Karpas-422 (cell line): ENCODE results near the gene CRY2. TPM values are rescaled to one million over a fixed set of nuclear protein-coding genes. Genes with fewer than 3 reads are reported as not detected.

Source experiments
- DNase-seq: peaks from one replicate; pipeline ENCODE4 v3.0.0-alpha.2; 2015
- H2AFZ ChIP-seq: fragments of 200-600 bp; sonication (generic); 2 replicates; pipeline ENCODE4 v1.6.1; 2014; ENCODE audit warnings: antibody characterized with exemption, low read length, mixed read lengths
- H3K27ac ChIP-seq: fragments of 200-600 bp; sonication (generic); 2 replicates; pipeline ENCODE4 v1.5.1; 2014; ENCODE audit warnings: mild to moderate bottlenecking, low read length, moderate library complexity
- H3K27me3 ChIP-seq: fragments of 200-600 bp; sonication (generic); 2 replicates; pipeline ENCODE4 v1.6.1; 2014; ENCODE audit warnings: low read length, mixed read lengths
- H3K36me3 ChIP-seq: fragments of 200-600 bp; sonication (generic); 2 replicates; pipeline ENCODE4 v1.6.1; 2014; ENCODE audit warnings: low read length, mixed read lengths; ENCODE audit not compliant: insufficient read depth
- H3K4me1 ChIP-seq: fragments of 200-600 bp; sonication (generic); 2 replicates; pipeline ENCODE4 v1.6.1; 2014; ENCODE audit warnings: mild to moderate bottlenecking, low read length, mixed read lengths
- H3K4me2 ChIP-seq: fragments of 200-600 bp; sonication (generic); 2 replicates; pipeline ENCODE4 v1.6.1; 2014; ENCODE audit warnings: low read length, low read depth, mild to moderate bottlenecking; ENCODE audit not compliant: poor library complexity, severe bottlenecking
- H3K4me3 ChIP-seq: fragments of 200-600 bp; sonication (generic); 2 replicates; pipeline ENCODE4 v1.5.1; 2014; ENCODE audit warnings: mild to moderate bottlenecking, antibody characterized with exemption, low read length, mixed read lengths
- H3K79me2 ChIP-seq: fragments of 200-600 bp; sonication (generic); 2 replicates; pipeline ENCODE4 v1.6.1; 2014; ENCODE audit warnings: mild to moderate bottlenecking, low read length, mixed read lengths
- H3K9ac ChIP-seq: fragments of 200-600 bp; sonication (generic); 2 replicates; pipeline ENCODE4 v1.6.0; 2014; ENCODE audit warnings: low read length
- H3K9me2 ChIP-seq: fragments of 200-600 bp; sonication (generic), shearing (Covaris generic); replicated peaks from 2 replicates; pipeline ENCODE4 v1.6.0; 2014; ENCODE audit warnings: mild to moderate bottlenecking, low read length, moderate library complexity; ENCODE audit not compliant: insufficient read depth
- H3K9me3 ChIP-seq: fragments of 300-700, 200-600 bp; sonication (generic); 2 replicates; pipeline ENCODE4 v1.6.1; 2014; ENCODE audit warnings: low read length, mixed read lengths
- H4K20me1 ChIP-seq: fragments of 200-600 bp; sonication (generic); 2 replicates; pipeline ENCODE4 v1.6.1; 2014; ENCODE audit warnings: mild to moderate bottlenecking, antibody characterized with exemption, low read length, low read depth; ENCODE audit not compliant: insufficient read depth
- total RNA-seq: library from RNA; depleted of rRNA; stranded (reverse); fragments of >200 nt; shearing (Covaris generic); gene quantifications from 2 replicates; pipeline ENCODE4 v1.2.3, GENCODE V29; 2014; ENCODE audit warnings: low replicate concordance

The CRY2 gene
- total RNA-seq, 1 experiment from 2014 or later = 12.5 TPM

- no peaks in the 10 kb centered on the region for H3K27me3 ChIP-seq
- H3K79me2 ChIP-seq = no peaks in the 10 kb centered on the region
- no peaks in the 10 kb centered on the region for H3K9me3 ChIP-seq
- H3K36me3 ChIP-seq = no peaks in the 10 kb centered on the region
- no peak overlapping the region for H2AFZ ChIP-seq
- H4K20me1 ChIP-seq = 0 out of 2 replicates have a peak, but pooled peaks cover 3% of the 10 kb centered on the region
- no peak overlapping the region for H3K27ac ChIP-seq
- H3K4me3 ChIP-seq = no peak overlapping the region
- H3K9ac ChIP-seq = no peak overlapping the region
- H3K4me1 ChIP-seq = peaks cover 4% of the 10 kb centered on the region
- no peak overlapping the region for H3K4me2 ChIP-seq
- DNase-seq = no peak
- no peaks in the 10 kb centered on the region for H3K9me2 ChIP-seq
Observed at GRCh38 chr11:45890886-45891550, 43.7 kb downstream of the CRY2 start.

- no peak overlapping the region for H2AFZ ChIP-seq
- no peak overlapping the region for H3K27ac ChIP-seq
- no peaks in the 10 kb centered on the region for H3K27me3 ChIP-seq
- DNase-seq = no peak
- no peak overlapping the region for H3K4me3 ChIP-seq
- H4K20me1 ChIP-seq = no peaks in the 10 kb centered on the region
- H3K9me2 ChIP-seq = no peaks in the 10 kb centered on the region
- no peak overlapping the region for H3K9ac ChIP-seq
- H3K79me2 ChIP-seq = no peaks in the 10 kb centered on the region
- no peaks in the 10 kb centered on the region for H3K36me3 ChIP-seq
- H3K4me1 ChIP-seq = no peaks in the 10 kb centered on the region
- H3K9me3 ChIP-seq = no peaks in the 10 kb centered on the region
- H3K4me2 ChIP-seq = no peak overlapping the region
Observed at GRCh38 chr11:45892856-45893255, 45.6 kb downstream of the CRY2 start.

GRCh38 chr11:45894555-45895247, 47.4 kb downstream of the CRY2 start:
- Histone ChIP-seq H3K9me3 (no peaks in the 10 kb centered on the region), H3K4me2 (no peak overlapping the region), H3K9me2 (no peaks in the 10 kb centered on the region), H3K79me2 (no peaks in the 10 kb centered on the region), H3K36me3 (no peaks in the 10 kb centered on the region), H3K27me3 (no peaks in the 10 kb centered on the region), H4K20me1 (no peaks in the 10 kb centered on the region), H2AFZ (no peak overlapping the region), H3K4me1 (no peaks in the 10 kb centered on the region), H3K9ac (no peak overlapping the region), H3K27ac (no peak overlapping the region), H3K4me3 (no peak overlapping the region)
- DNase-seq = no peak

GRCh38 chr11:45895553-45896259, 48.4 kb downstream of the CRY2 start:
- Histone ChIP-seq H3K79me2 (no peaks in the 10 kb centered on the region), H3K9me2 (no peaks in the 10 kb centered on the region), H3K9ac (no peak overlapping the region), H3K4me1 (no peaks in the 10 kb centered on the region), H3K36me3 (no peaks in the 10 kb centered on the region), H3K4me3 (no peak overlapping the region), H3K27me3 (no peaks in the 10 kb centered on the region), H3K27ac (no peak overlapping the region), H2AFZ (no peak overlapping the region), H3K9me3 (no peaks in the 10 kb centered on the region), H3K4me2 (no peak overlapping the region), H4K20me1 (no peaks in the 10 kb centered on the region)
- DNase-seq = no peak

GRCh38 chr11:45896422-45896984, 49.2 kb downstream of the CRY2 start:
- no peak for DNase-seq
- H3K4me2 ChIP-seq = no peak overlapping the region
- H3K4me3 ChIP-seq = no peak overlapping the region
- H3K79me2 ChIP-seq = no peaks in the 10 kb centered on the region
- H3K4me1 ChIP-seq = no peaks in the 10 kb centered on the region
- no peaks in the 10 kb centered on the region for H4K20me1 ChIP-seq
- H3K27ac ChIP-seq = no peak overlapping the region
- H2AFZ ChIP-seq = no peak overlapping the region
- no peaks in the 10 kb centered on the region for H3K9me2 ChIP-seq
- H3K36me3 ChIP-seq = no peaks in the 10 kb centered on the region
- no peaks in the 10 kb centered on the region for H3K27me3 ChIP-seq
- no peak overlapping the region for H3K9ac ChIP-seq
- no peaks in the 10 kb centered on the region for H3K9me3 ChIP-seq

- H3K36me3 ChIP-seq = no peaks in the 10 kb centered on the region
- no peak overlapping the region for H2AFZ ChIP-seq
- no peaks in the 10 kb centered on the region for H3K9me2 ChIP-seq
- H3K4me2 ChIP-seq = no peak overlapping the region
- H3K9ac ChIP-seq = no peak overlapping the region
- DNase-seq = no peak
- H3K79me2 ChIP-seq = no peaks in the 10 kb centered on the region
- H3K4me1 ChIP-seq = no peaks in the 10 kb centered on the region
- no peak overlapping the region for H3K27ac ChIP-seq
- no peak overlapping the region for H3K4me3 ChIP-seq
- H3K27me3 ChIP-seq = no peaks in the 10 kb centered on the region
- no peaks in the 10 kb centered on the region for H4K20me1 ChIP-seq
- no peaks in the 10 kb centered on the region for H3K9me3 ChIP-seq
Observed at GRCh38 chr11:45897556-45897955, 50.3 kb downstream of the CRY2 start.

GRCh38 chr11:45899086-45899447, 51.8 kb downstream of the CRY2 start:
- H3K4me2 ChIP-seq = no peak overlapping the region
- H3K79me2 ChIP-seq = no peaks in the 10 kb centered on the region
- H3K27me3 ChIP-seq = no peaks in the 10 kb centered on the region
- no peaks in the 10 kb centered on the region for H3K9me2 ChIP-seq
- H3K9me3 ChIP-seq = no peaks in the 10 kb centered on the region
- H2AFZ ChIP-seq = no peak overlapping the region
- no peak overlapping the region for H3K9ac ChIP-seq
- no peaks in the 10 kb centered on the region for H4K20me1 ChIP-seq
- H3K4me1 ChIP-seq = no peaks in the 10 kb centered on the region
- no peak overlapping the region for H3K27ac ChIP-seq
- no peaks in the 10 kb centered on the region for H3K36me3 ChIP-seq
- no peak overlapping the region for H3K4me3 ChIP-seq
- DNase-seq = no peak

- Histone ChIP-seq H3K9me2 (no peaks in the 10 kb centered on the region), H3K4me3 (no peak overlapping the region), H3K27me3 (no peaks in the 10 kb centered on the region), H2AFZ (no peak overlapping the region), H3K4me1 (no peaks in the 10 kb centered on the region), H3K9me3 (no peaks in the 10 kb centered on the region), H3K27ac (no peak overlapping the region), H3K36me3 (no peaks in the 10 kb centered on the region), H3K9ac (no peak overlapping the region), H3K4me2 (no peak overlapping the region), H3K79me2 (no peaks in the 10 kb centered on the region), H4K20me1 (no peaks in the 10 kb centered on the region)
- DNase-seq = no peak
Observed at GRCh38 chr11:45899448-45900174, 52.3 kb downstream of the CRY2 start.
